ENCODE results near the gene PFKP.
A peak's percentile ranks its signal among the peaks of the same experiment; 100 is the strongest.
"Not testable (repeated sequence)": the region's sequence is repeated elsewhere in the genome, so short reads cannot be mapped to it uniquely, and the experiment has no call there.

PFKP gene

GRCh38 chr10:3100093-3100792 lies 32.9 kb downstream of the PFKP start:
- DNase-seq = no peak

- DNase-seq = no peak
Measured at GRCh38 chr10:3100856-3101640, 33.7 kb downstream of the PFKP start.

GRCh38 chr10:3102720-3103427 lies 35.5 kb downstream of the PFKP start:
- no peak for DNase-seq

DNA sequence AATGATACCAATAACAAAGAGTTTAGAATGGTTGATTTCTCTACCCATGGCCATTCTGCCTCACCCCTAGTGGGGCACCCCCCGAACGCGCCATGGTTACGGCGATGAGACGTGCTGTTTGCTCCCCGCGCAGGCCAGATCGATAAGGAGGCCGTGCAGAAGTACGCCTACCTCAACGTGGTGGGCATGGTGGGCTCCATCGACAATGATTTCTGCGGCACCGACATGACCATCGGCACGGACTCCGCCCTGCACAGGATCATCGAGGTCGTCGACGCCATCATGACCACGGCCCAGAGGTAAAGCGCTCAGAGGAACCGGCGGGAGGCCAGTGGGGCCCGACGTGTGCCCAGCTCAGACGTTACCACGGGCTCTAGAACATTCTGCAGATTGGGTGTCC lies 36.3 kb downstream of the PFKP start:
- DNase-seq = no peak

DNA sequence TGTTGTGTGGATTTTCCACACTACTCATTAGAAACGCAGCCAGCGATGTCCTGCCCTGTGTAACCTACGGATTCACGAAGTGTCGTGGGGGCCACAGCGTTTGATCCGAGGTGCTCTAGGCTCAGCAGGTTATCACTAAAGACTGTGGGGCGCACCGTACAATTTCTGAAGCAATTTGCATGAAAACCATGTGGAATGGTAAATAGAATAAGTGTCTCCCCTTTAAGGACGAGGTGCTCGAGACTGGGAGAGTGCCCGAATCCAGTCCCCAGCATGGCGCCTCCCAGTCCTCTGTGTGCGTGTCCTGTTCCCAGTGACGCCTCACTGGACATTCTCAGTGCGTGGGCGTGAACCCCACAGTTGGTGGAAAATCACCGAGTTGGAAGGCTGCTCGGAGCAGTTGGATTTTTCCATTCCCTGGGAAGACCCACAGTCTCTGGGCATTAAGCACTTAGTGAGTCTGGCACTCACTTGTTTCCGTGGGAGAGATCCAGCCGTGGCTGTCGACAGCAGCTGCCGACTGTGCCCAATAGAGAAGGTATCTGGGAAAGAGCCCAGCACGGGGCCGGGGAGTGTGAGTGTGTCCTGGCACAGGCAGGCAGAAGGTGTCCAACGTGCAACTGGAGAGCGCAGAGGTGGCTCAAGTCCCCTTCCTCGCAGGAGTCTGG lies 37.0 kb downstream of the PFKP start:
- no peak for DNase-seq

- no peak for DNase-seq
Measured at GRCh38 chr10:3105166-3105565, 37.8 kb downstream of the PFKP start.

- DNase-seq = no peak
Measured at GRCh38 chr10:3105905-3106304, 38.6 kb downstream of the PFKP start.

DNA sequence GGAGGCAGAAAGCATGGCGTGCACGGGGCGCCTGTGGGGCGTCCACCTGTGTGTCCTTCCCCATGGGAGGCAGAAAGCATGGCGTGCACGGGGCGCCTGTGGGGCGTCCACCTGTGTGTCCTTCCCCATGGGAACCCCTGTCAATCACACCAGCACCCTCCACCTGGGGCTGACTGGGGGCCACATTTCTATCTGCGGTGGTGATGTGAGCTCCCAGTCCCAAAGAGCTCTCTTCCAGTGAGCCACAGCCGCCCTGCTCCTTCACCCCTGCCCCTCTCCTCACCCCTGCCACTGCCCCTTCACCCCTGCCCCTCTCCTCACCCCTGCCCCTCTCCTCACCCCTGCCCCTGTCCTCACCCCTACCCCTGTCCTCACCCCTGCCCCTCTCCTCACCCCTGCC lies 39.0 kb downstream of the PFKP start:
- DNase-seq = not testable (repeated sequence)

GRCh38 chr10:3106928-3107425 lies 39.6 kb downstream of the PFKP start:
- DNase-seq = no peak

- peak; percentile 53 for DNase-seq
Measured at GRCh38 chr10:3107426-3107961, 40.1 kb downstream of the PFKP start.

GRCh38 chr10:3108033-3108432 lies 40.7 kb downstream of the PFKP start:
- DNase-seq = no peak

- DNase-seq = no peak
Measured at GRCh38 chr10:3108575-3109105, 41.3 kb downstream of the PFKP start.

DNA sequence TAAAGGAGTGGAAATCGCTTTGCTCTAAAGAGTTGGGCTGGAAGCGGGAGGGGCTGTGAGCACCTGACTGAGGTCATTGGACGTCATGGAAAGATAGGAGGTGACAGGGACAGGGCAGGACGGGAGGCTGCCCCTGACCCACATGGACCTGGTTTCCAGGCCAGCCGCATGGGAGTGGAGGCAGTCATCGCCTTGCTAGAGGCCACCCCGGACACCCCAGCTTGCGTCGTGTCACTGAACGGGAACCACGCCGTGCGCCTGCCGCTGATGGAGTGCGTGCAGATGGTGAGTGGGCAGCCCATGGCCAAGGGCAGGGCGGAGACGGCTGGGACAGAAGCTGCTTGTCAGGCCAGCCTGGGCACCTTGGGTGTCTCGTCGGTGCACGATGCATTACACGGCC lies 41.8 kb downstream of the PFKP start:
- DNase-seq = no peak

DNA sequence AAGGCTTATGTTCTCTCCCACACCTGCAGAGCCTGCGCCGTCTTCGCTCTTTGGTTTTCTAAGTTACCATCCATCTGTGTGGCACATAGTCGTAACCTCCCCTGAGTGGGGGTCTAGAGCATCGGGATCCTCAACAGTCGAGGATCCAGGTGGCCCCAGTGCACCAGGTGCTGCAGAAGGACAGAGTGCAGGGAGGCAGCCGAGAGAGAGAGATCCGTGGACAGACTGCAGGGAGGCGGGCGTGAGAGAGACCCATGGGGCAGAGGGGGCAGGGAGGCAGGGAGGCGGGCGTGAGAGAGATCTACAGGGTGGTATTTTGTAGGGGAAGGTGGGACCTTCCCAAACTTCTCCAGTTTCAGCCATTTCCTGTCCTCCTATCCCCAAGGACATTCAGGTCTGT lies 42.3 kb downstream of the PFKP start:
- no peak for DNase-seq

GRCh38 chr10:3110782-3111620 lies 43.7 kb downstream of the PFKP start:
- no peak for DNase-seq

DNA sequence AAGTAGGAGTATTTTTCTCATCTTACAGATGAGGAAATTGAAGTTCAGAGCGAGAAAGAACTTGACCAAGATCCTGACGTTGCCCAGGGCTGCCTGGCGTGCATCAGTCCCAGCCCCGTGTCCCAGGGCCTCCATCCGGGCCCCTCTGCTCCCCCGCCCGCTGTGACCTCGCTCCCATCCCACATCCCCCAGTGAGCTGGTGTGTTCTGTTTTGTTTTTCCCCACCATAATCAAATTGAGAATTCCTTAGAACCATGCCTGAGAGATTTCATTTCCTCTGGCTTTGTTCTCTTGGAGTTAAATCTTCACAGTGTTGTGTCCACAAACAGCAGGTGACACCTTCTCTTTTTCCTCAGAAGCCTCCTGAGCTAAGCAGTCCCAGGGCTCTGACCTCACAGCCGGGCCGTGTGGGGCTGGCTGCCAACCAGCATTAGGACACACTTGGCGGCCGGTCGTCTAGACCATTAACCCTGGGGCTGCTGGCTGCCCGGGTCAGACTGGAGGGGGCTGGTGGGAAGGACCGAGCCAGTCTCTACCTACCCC lies 44.3 kb downstream of the PFKP start:
- DNase-seq = no peak

- DNase-seq = no peak
Measured at GRCh38 chr10:3113343-3113720, 46.0 kb downstream of the PFKP start.

DNA sequence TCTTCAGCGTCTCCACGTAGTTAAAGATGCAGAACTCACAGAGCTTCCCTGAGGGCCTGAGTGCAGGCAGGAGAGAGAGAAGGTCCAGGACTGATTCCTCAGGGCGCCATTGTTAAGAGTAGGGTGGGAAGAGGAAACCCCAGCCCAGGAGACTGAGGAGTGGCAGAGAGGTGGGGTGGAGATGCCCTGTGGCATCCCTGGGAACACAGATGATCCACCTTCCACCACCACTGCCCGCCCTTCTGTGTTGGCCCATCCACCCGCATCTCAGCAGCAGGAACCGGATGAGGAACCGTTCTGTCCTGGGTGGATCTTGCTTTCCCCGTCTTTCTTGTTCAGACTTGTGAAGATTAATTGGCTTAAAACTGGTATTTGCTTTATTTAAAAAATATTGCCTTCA lies 48.3 kb downstream of the PFKP start:
- no peak for DNase-seq

- no peak for DNase-seq
Measured at GRCh38 chr10:3116508-3117100, 49.3 kb downstream of the PFKP start.

- no peak for DNase-seq
Measured at GRCh38 chr10:3117486-3117885, 50.1 kb downstream of the PFKP start.

- no peak for DNase-seq
Measured at GRCh38 chr10:3118641-3119091, 51.3 kb downstream of the PFKP start.
